ENCODE results near the gene CCDC144A. TPM values are rescaled to one million over a fixed set of nuclear protein-coding genes. Genes with fewer than 3 reads are reported as not detected.
"Not testable (repeated sequence)": the region's sequence is repeated elsewhere in the genome, so short reads cannot be mapped to it uniquely, and the experiment has no call there.

Gene CCDC144A
- polyA plus RNA-seq, 4 donors: 0.40 to 3.4 (median 0.83) TPM

- DNase-seq (ENCODE audit: low read depth in 4 of 4, low spot score in 3 of 4): no peak
Measured at GRCh38 chr17:16817201-16817600, 127.2 kb downstream of the CCDC144A start.

- DNase-seq (ENCODE audit: low read depth in 4 of 4, low spot score in 3 of 4): not testable (repeated sequence)
Measured at GRCh38 chr17:16817940-16818339, 127.9 kb downstream of the CCDC144A start.

- no peak for DNase-seq (ENCODE audit: low read depth in 4 of 4, low spot score in 3 of 4)
Measured at GRCh38 chr17:16818340-16818739, 128.3 kb downstream of the CCDC144A start.

- DNase-seq (ENCODE audit: low read depth in 4 of 4, low spot score in 3 of 4): no peak
Measured at GRCh38 chr17:16818821-16819683, 129.0 kb downstream of the CCDC144A start.

- no peak for DNase-seq (ENCODE audit: low read depth in 4 of 4, low spot score in 3 of 4)
Measured at GRCh38 chr17:16820161-16820877, 130.3 kb downstream of the CCDC144A start.

- DNase-seq (ENCODE audit: low read depth in 4 of 4, low spot score in 3 of 4): no peak
Measured at GRCh38 chr17:16820979-16821543, 131.0 kb downstream of the CCDC144A start.

- not testable (repeated sequence) for DNase-seq (ENCODE audit: low read depth in 4 of 4, low spot score in 3 of 4)
Measured at GRCh38 chr17:16822133-16822532, 132.1 kb downstream of the CCDC144A start.

- DNase-seq (ENCODE audit: low read depth in 4 of 4, low spot score in 3 of 4): not testable (repeated sequence)
Measured at GRCh38 chr17:16823768-16824406, 133.8 kb downstream of the CCDC144A start.

Other genes with a start within 250 kb of the CCDC144A start
- 1 to 10 TPM; 3.7 to 5.2 (median 4.5) TPM for gene LRRC75A, start 198.0 kb upstream of the CCDC144A start, polyA plus RNA-seq (ENCODE audit: insufficient read length in 4 of 4)
- 10 to 100 TPM; 10.2 to 13.2 (median 11.8) TPM for gene ZNF287, start 121.0 kb upstream of the CCDC144A start, polyA plus RNA-seq (ENCODE audit: insufficient read length in 4 of 4)
- 10 to 100 TPM; 10.7 to 14.2 (median 13.8) TPM for gene ZNF624, start 36.4 kb upstream of the CCDC144A start, polyA plus RNA-seq (ENCODE audit: insufficient read length in 4 of 4)

Measured in right renal pelvis (tissue), 4 donors.